C1 segment of cervical spinal cord (tissue), 14 donors: Measurements from ENCODE around the gene LDAH.

Experiments
- DNase-seq, 14 donors: peaks; one replicate each; lab custom pipeline; 2025; lab: John Stamatoyannopoulos, UW

LDAH gene

GRCh38 chr2:20781656-20782265 is 41.1 kb downstream of the LDAH start:
- peak in 1 of 14 donors; percentile 3 for DNase-seq

- DNase-seq: no peak
These were observed 51.6 kb downstream of the LDAH start for GRCh38 chr2:20771299-20771698.

- no peak for DNase-seq
These were observed 55.9 kb downstream of the LDAH start for GRCh38 chr2:20766798-20767644.

- no peak for DNase-seq
These were observed 56.7 kb downstream of the LDAH start for GRCh38 chr2:20766213-20766612.

GRCh38 chr2:20762945-20763683 is 59.8 kb downstream of the LDAH start:
- DNase-seq: no peak

GRCh38 chr2:20759487-20759886 is 63.4 kb downstream of the LDAH start:
- no peak for DNase-seq

GRCh38 chr2:20758997-20759396 is 63.9 kb downstream of the LDAH start:
- no peak for DNase-seq

GRCh38 chr2:20757405-20758090 is 65.4 kb downstream of the LDAH start:
- no peak for DNase-seq

GRCh38 chr2:20755132-20755800 is 67.6 kb downstream of the LDAH start:
- DNase-seq: no peak

- no peak for DNase-seq
These were observed 70.6 kb downstream of the LDAH start for GRCh38 chr2:20752293-20752692.

- no peak for DNase-seq
These were observed 75.6 kb downstream of the LDAH start for GRCh38 chr2:20747317-20747716.

GRCh38 chr2:20745924-20746555 is 76.9 kb downstream of the LDAH start:
- no peak for DNase-seq

- no peak for DNase-seq
These were observed 78.2 kb downstream of the LDAH start for GRCh38 chr2:20744366-20745335.

- DNase-seq: no peak
These were observed 84.1 kb downstream of the LDAH start for GRCh38 chr2:20738772-20739171.

- no peak for DNase-seq
These were observed 85.4 kb downstream of the LDAH start for GRCh38 chr2:20737505-20737904.

GRCh38 chr2:20728114-20728758 is 94.7 kb downstream of the LDAH start:
- no peak for DNase-seq

GRCh38 chr2:20726913-20727312 is 96.0 kb downstream of the LDAH start:
- DNase-seq: no peak

- no peak for DNase-seq
These were observed 97.1 kb downstream of the LDAH start for GRCh38 chr2:20725782-20726181.

- DNase-seq: no peak
These were observed 98.3 kb downstream of the LDAH start for GRCh38 chr2:20724500-20725053.
